ENCODE measurements around the gene PDE4B. TPM values are rescaled to one million over a fixed set of nuclear protein-coding genes. Genes with fewer than 3 reads are reported as not detected.
A peak's percentile ranks its signal among the peaks of the same experiment; 100 is the strongest.

Gene PDE4B
- total and polyA plus RNA-seq, 2 donors from 2014 or later, result 2.0 to 8.7 TPM

GRCh38 chr1:66035616-66036245, 243.0 kb downstream of the PDE4B start:
- H3K4me1 ChIP-seq (ENCODE audit: control insufficient read depth in 2 of 3, insufficient read depth in 2 of 3, low read depth in 1 of 3, low read length in 3 of 3), result no peaks in the 10 kb centered on the region
- H3K4me3 ChIP-seq (ENCODE audit: low read length in 3 of 3), result no peak overlapping the region
- TF ChIP-seq CTCF (IDR thresholded peaks at IDR 0.05; ENCODE audit: borderline replicate concordance, extremely low read depth, insufficient read depth), result no peak
- DNase-seq, result no peak
- no peaks in the 10 kb centered on the region for H3K27me3 ChIP-seq (ENCODE audit: control insufficient read depth, insufficient read depth, low read length)
- intact Hi-C loops (cut with DNase I), result no loop called here
- no peak for FAIRE-seq
- H3K9ac ChIP-seq (ENCODE audit: low read length in 3 of 3), result no peak overlapping the region
- no peaks in the 10 kb centered on the region for H3K36me3 ChIP-seq (ENCODE audit: control insufficient read depth in 2 of 3, insufficient read depth in 3 of 3, low read length in 3 of 3)
- H3K9me3 ChIP-seq (ENCODE audit: control insufficient read depth in 2 of 3, insufficient read depth in 1 of 3, low read length in 3 of 3), result no peaks in the 10 kb centered on the region
- no peak overlapping the region for H3K27ac ChIP-seq (ENCODE audit: low read depth in 2 of 2, low read length in 2 of 2)

- Histone ChIP-seq H3K9me3 (ENCODE audit: control insufficient read depth in 2 of 3, insufficient read depth in 1 of 3, low read length in 3 of 3) (no peaks in the 10 kb centered on the region), H3K27me3 (ENCODE audit: control insufficient read depth, insufficient read depth, low read length) (no peaks in the 10 kb centered on the region), H3K4me3 (ENCODE audit: low read length in 3 of 3) (no peak overlapping the region), H3K27ac (ENCODE audit: low read depth in 2 of 2, low read length in 2 of 2) (no peak overlapping the region), H3K36me3 (ENCODE audit: control insufficient read depth in 2 of 3, insufficient read depth in 3 of 3, low read length in 3 of 3) (no peaks in the 10 kb centered on the region), H3K9ac (ENCODE audit: low read length in 3 of 3) (no peak overlapping the region), H3K4me1 (ENCODE audit: control insufficient read depth in 2 of 3, insufficient read depth in 2 of 3, low read depth in 1 of 3, low read length in 3 of 3) (no peaks in the 10 kb centered on the region)
- no peak for TF ChIP-seq CTCF (IDR thresholded peaks at IDR 0.05; ENCODE audit: borderline replicate concordance, extremely low read depth, insufficient read depth)
- FAIRE-seq (no peak), DNase-seq (no peak)
- intact Hi-C loops (cut with DNase I), result no loop called here
These were observed 249.0 kb downstream of the PDE4B start for GRCh38 chr1:66041654-66042053.

GRCh38 chr1:66043186-66043585, 250.5 kb downstream of the PDE4B start:
- intact Hi-C loops (cut with DNase I), result no loop called here
- H3K27ac ChIP-seq (ENCODE audit: low read depth in 2 of 2, low read length in 2 of 2), result no peak overlapping the region
- DNase-seq, result peak in 1 of 5 donors; percentile 14
- no peaks in the 10 kb centered on the region for H3K4me1 ChIP-seq (ENCODE audit: control insufficient read depth in 2 of 3, insufficient read depth in 2 of 3, low read depth in 1 of 3, low read length in 3 of 3)
- no peak for FAIRE-seq
- no peak overlapping the region for H3K4me3 ChIP-seq (ENCODE audit: low read length in 3 of 3)
- no peaks in the 10 kb centered on the region for H3K9me3 ChIP-seq (ENCODE audit: control insufficient read depth in 2 of 3, insufficient read depth in 1 of 3, low read length in 3 of 3)
- no peaks in the 10 kb centered on the region for H3K36me3 ChIP-seq (ENCODE audit: control insufficient read depth in 2 of 3, insufficient read depth in 3 of 3, low read length in 3 of 3)
- H3K9ac ChIP-seq (ENCODE audit: low read length in 3 of 3), result no peak overlapping the region
- no peaks in the 10 kb centered on the region for H3K27me3 ChIP-seq (ENCODE audit: control insufficient read depth, insufficient read depth, low read length)
- TF ChIP-seq CTCF (IDR thresholded peaks at IDR 0.05; ENCODE audit: borderline replicate concordance, extremely low read depth, insufficient read depth), result no peak

- no peak for DNase-seq
- no peak for FAIRE-seq
- no peak overlapping the region for H3K4me3 ChIP-seq (ENCODE audit: low read length in 3 of 3)
- H3K27ac ChIP-seq (ENCODE audit: low read depth in 2 of 2, low read length in 2 of 2), result no peak overlapping the region
- intact Hi-C loops (cut with DNase I), result no loop called here
- H3K9me3 ChIP-seq (ENCODE audit: control insufficient read depth in 2 of 3, insufficient read depth in 1 of 3, low read length in 3 of 3), result no peaks in the 10 kb centered on the region
- H3K9ac ChIP-seq (ENCODE audit: low read length in 3 of 3), result no peak overlapping the region
- no peaks in the 10 kb centered on the region for H3K27me3 ChIP-seq (ENCODE audit: control insufficient read depth, insufficient read depth, low read length)
- H3K4me1 ChIP-seq (ENCODE audit: control insufficient read depth in 2 of 3, insufficient read depth in 2 of 3, low read depth in 1 of 3, low read length in 3 of 3), result no peaks in the 10 kb centered on the region
- TF ChIP-seq CTCF (IDR thresholded peaks at IDR 0.05; ENCODE audit: borderline replicate concordance, extremely low read depth, insufficient read depth), result no peak
- H3K36me3 ChIP-seq (ENCODE audit: control insufficient read depth in 2 of 3, insufficient read depth in 3 of 3, low read length in 3 of 3), result no peaks in the 10 kb centered on the region
These were observed 252.2 kb downstream of the PDE4B start for GRCh38 chr1:66044912-66045311.

Data from kidney (tissue), 14 donors.